Fibroblast of lung (primary cell): ENCODE measurements around the gene GRIK4.

Experiments used
- CTCF ChIP-seq, 2 donors: IDR thresholded peaks in 1 of 2; conservative IDR thresholded peaks in 1 of 2; 1 replicate in 1 of 2; 2 replicates in 1 of 2; pipeline ENCODE4 v1.5.1; 2011 to 2012; ENCODE audit warnings: low read length in 2 of 2, control low read depth in 1 of 2, inconsistent platforms in 1 of 2, low read depth in 1 of 2, mild to moderate bottlenecking in 1 of 2
- EZH2 ChIP-seq: IDR thresholded peaks from 2 replicates; pipeline ENCODE4 v1.5.1; 2012; ENCODE audit warnings: low read length, control low read depth, mild to moderate bottlenecking; ENCODE audit errors: missing control alignments

- TF ChIP-seq CTCF (conservative IDR thresholded peaks at IDR 0.05 in 1 of 2, IDR thresholded peaks at IDR 0.05 in 1 of 2; ENCODE audit: low read depth in 1 of 2, low read length in 2 of 2) (no peak), EZH2 (no peak)
Observed at GRCh38 chr11:120551191-120551590, 39.6 kb downstream of the GRIK4 start.
